Astrocyte (in vitro differentiated cells and primary cell): ENCODE data around the gene DLGAP1.

Source experiments
- CTCF ChIP-seq: IDR thresholded peaks from 2 replicates; pipeline ENCODE4 v1.5.1; 2011; ENCODE audit warnings: low read depth, mild to moderate bottlenecking, inconsistent platforms, low read length, moderate library complexity; ENCODE audit not compliant: insufficient read depth
- EZH2 ChIP-seq: IDR thresholded peaks from 2 replicates; pipeline ENCODE4 v1.6.1; 2012; ENCODE audit warnings: mild to moderate bottlenecking, low read length, inconsistent platforms; ENCODE audit not compliant: insufficient read depth

GRCh38 chr18:3546106-3546505 is 909.0 kb downstream of the DLGAP1 start:
- no peak for TF ChIP-seq EZH2
- TF ChIP-seq CTCF = no peak
